Lower leg skin (tissue), 3 donors: ENCODE results near the gene EXTL2.

Source experiments
- CTCF ChIP-seq, 3 donors: fragments of 450-650 bp; IDR thresholded peaks; one replicate each; pipeline ENCODE4 v1.5.1; 2016; ENCODE audit warnings: antibody characterized with exemption in 3 of 3, mild to moderate bottlenecking in 3 of 3, moderate library complexity in 2 of 3
- POLR2A ChIP-seq, 2 donors: fragments of 450-650 bp; IDR thresholded peaks; one replicate each; pipeline ENCODE4 v1.6.1; 2016 to 2017; ENCODE audit warnings: antibody characterized with exemption in 2 of 2, mild to moderate bottlenecking in 1 of 2, moderate library complexity in 1 of 2

- TF ChIP-seq CTCF (IDR thresholded peaks at IDR 0.05): no peak
- TF ChIP-seq POLR2A (IDR thresholded peaks at IDR 0.05): no peak
Observed at GRCh38 chr1:100847361-100848082, 47.1 kb downstream of the EXTL2 start.
